ENCODE measurements around the gene RRN3. TPM values are rescaled to one million over a fixed set of nuclear protein-coding genes. Genes with fewer than 3 reads are reported as not detected.
A peak's percentile ranks its signal among the peaks of the same experiment; 100 is the strongest.

Gene RRN3
- total and polyA plus RNA-seq, 2 donors (not counting 3 experiments of a cell fraction or from before 2014, with no cell fraction given), result 15.1 to 26.5 TPM

MicroRNA genes within 50 kb of the gene (microRNA counts, 767-probe panel; counts per million panel counts)
- microRNA hsa-miR-1972, result 723 counts per million, percentile 96 among the panel's probes with 10 or more counts

Small RNA genes lying within 50 kb of the gene (microRNA-seq; reads per million reads assigned to microRNA genes)
- gene MIR1972-1 (ENCODE audit: borderline number of aligned reads, borderline replicate concordance), result not detected
- not detected for gene MIR6511B2 (ENCODE audit: borderline number of aligned reads, borderline replicate concordance)

Small RNA genes lying within 50 kb of the gene (small RNA-seq; reads per million reads assigned to genes)
- not detected for gene MIR1972-1 (ENCODE audit: insufficient read depth, insufficient read length, low read depth, low replicate concordance)

Other genes starting within 250 kb of the RRN3 start
- 81.6 and 96.1 TPM in 2 replicates for gene NPIPA1, start 156.8 kb downstream of the RRN3 start, total RNA-seq
- gene NPIPA1, start 156.8 kb downstream of the RRN3 start, polyA plus RNA-seq, result 53.2 and 58.1 TPM in 2 replicates
- 59.3 and 78.9 TPM in 2 replicates for gene PDXDC1, start 119.2 kb downstream of the RRN3 start, total RNA-seq
- gene PDXDC1, start 119.2 kb downstream of the RRN3 start, polyA plus RNA-seq, result 38.9 and 44.6 TPM in 2 replicates
- gene NTAN1, start 38.2 kb downstream of the RRN3 start, total RNA-seq, result 93.8 and 94.6 TPM in 2 replicates
- gene NTAN1, start 38.2 kb downstream of the RRN3 start, polyA plus RNA-seq, result 104 and 105 TPM in 2 replicates